ENCODE data around the gene OTOG.

OTOG gene

DNA sequence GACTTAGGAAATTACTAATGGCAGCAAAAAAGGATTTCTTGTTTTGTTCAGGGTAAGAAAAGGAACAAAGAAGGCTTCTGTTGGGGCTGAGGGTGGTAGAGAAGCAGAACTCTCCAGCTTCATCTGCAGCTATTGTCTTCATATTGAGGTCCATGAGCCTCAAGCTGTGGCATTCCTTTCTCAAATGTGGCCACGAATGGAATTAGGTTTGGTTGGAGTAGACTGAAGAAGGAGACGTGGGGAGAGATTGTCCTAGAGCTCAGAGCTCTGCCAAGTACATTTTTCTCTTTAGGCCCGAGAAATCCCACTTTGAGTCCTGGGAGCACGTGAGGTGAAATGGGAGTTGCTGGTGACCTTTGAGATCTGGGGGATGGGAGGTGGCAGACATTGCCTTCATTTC is 146.5 kb downstream of the OTOG start:
- H3K36me3 ChIP-seq (ENCODE audit: control insufficient read depth, insufficient read depth, low read length) = no peaks in the 10 kb centered on the region
- H3K9me3 ChIP-seq (ENCODE audit: control insufficient read depth, insufficient read depth, low read length) = no peaks in the 10 kb centered on the region
- no peak overlapping the region for H3K9ac ChIP-seq (ENCODE audit: low read depth, low read length)
- H3K4me3 ChIP-seq (ENCODE audit: low read depth, low read length) = no peak overlapping the region
- no peaks in the 10 kb centered on the region for H3K4me1 ChIP-seq (ENCODE audit: control insufficient read depth, insufficient read depth, low read length)
- H3K27ac ChIP-seq (ENCODE audit: low read depth, low read length) = no peak overlapping the region
- peaks cover 64% of the 10 kb centered on the region for H3K27me3 ChIP-seq (ENCODE audit: control insufficient read depth, insufficient read depth, low read length)

DNA sequence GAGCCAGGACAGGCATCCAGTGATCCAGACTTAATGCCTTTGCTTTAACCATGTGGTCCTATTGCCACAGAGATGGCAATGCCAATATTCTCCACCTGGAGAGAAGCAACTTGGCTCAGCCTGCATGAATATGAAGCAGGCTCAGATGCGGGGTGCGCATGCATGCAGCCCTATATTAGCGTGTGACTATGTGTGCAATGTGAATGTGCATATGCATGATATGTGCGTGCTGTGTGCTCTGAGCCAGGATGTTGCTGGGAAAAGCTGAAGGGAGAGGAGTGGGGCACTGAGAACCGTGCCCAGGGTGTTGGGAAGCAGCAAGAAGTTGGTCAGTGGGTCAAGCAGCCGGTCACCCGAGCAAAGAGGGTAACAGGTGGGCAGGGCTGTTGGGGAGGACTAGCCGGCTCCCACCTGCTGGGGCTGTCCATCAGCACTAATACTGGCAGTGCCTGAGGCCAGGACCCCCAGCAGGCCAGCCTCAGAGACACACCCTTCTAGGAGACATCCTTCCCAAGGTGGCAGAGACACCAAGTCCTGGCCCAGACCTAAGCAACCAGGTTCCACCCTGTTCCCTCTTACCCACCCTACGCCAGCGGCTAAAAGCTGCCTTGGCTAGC is 147.5 kb downstream of the OTOG start:
- Histone ChIP-seq H3K36me3 (ENCODE audit: control insufficient read depth, insufficient read depth, low read length) (no peaks in the 10 kb centered on the region), H3K9me3 (ENCODE audit: control insufficient read depth, insufficient read depth, low read length) (no peaks in the 10 kb centered on the region), H3K9ac (ENCODE audit: low read depth, low read length) (no peak overlapping the region), H3K27me3 (ENCODE audit: control insufficient read depth, insufficient read depth, low read length) (peaks cover 64% of the 10 kb centered on the region), H3K4me3 (ENCODE audit: low read depth, low read length) (no peak overlapping the region), H3K4me1 (ENCODE audit: control insufficient read depth, insufficient read depth, low read length) (no peaks in the 10 kb centered on the region), H3K27ac (ENCODE audit: low read depth, low read length) (no peak overlapping the region)

- Histone ChIP-seq H3K27me3 (ENCODE audit: control insufficient read depth, insufficient read depth, low read length) (peaks cover 64% of the 10 kb centered on the region), H3K4me1 (ENCODE audit: control insufficient read depth, insufficient read depth, low read length) (no peaks in the 10 kb centered on the region), H3K9ac (ENCODE audit: low read depth, low read length) (no peak overlapping the region), H3K36me3 (ENCODE audit: control insufficient read depth, insufficient read depth, low read length) (no peaks in the 10 kb centered on the region), H3K9me3 (ENCODE audit: control insufficient read depth, insufficient read depth, low read length) (no peaks in the 10 kb centered on the region), H3K4me3 (ENCODE audit: low read depth, low read length) (peak overlapping the region; percentile 40; the same call in 1 of the 2 replicates), H3K27ac (ENCODE audit: low read depth, low read length) (no peak overlapping the region)
Observed at GRCh38 chr11:17695454-17696441, 148.7 kb downstream of the OTOG start.

DNA sequence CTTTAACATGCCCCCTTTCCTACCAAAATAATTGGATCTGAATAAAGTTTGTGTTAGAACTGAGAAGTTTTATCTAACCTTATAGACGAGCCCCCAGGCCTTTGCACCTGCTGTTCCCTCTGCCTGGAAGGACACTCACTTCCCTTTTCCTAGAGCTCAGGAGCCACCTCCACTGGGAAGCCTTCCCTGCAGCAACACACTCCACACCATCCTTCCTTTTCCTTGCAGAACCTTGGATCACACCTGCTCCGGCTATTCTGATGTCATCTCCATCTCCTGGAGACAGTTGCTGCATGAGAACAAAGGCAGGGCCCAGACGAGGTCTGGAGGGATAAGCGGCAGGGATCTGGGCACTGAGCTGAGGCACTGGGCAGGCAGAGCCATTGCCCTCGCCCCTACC is 149.7 kb downstream of the OTOG start:
- no peak overlapping the region for H3K4me3 ChIP-seq (ENCODE audit: low read depth, low read length)
- no peak overlapping the region for H3K27ac ChIP-seq (ENCODE audit: low read depth, low read length)
- peaks cover 62% of the 10 kb centered on the region for H3K27me3 ChIP-seq (ENCODE audit: control insufficient read depth, insufficient read depth, low read length)
- H3K4me1 ChIP-seq (ENCODE audit: control insufficient read depth, insufficient read depth, low read length) = no peaks in the 10 kb centered on the region
- H3K36me3 ChIP-seq (ENCODE audit: control insufficient read depth, insufficient read depth, low read length) = no peaks in the 10 kb centered on the region
- H3K9ac ChIP-seq (ENCODE audit: low read depth, low read length) = no peak overlapping the region
- H3K9me3 ChIP-seq (ENCODE audit: control insufficient read depth, insufficient read depth, low read length) = no peaks in the 10 kb centered on the region
